ENCODE measurements around the gene IL3.

- TF ChIP-seq CTCF (IDR thresholded peaks at IDR 0.05; ENCODE audit: poor library complexity) (no peak), EZH2 (IDR thresholded peaks at IDR 0.05; ENCODE audit: borderline replicate concordance) (no peak)
These were observed 35.6 kb upstream of the IL3 start for GRCh38 chr5:132024789-132025402.

Measured in hepatocyte (in vitro differentiated cells).